HUES64 (cell line): Measurements from ENCODE around the gene IHH.

ENCODE experiments used
- H3K27ac ChIP-seq: 2 replicates; pipeline ENCODE4 v1.7.0; 2013; ENCODE audit warnings: low read depth, low read length, inconsistent platforms
- H3K27me3 ChIP-seq: 2 replicates; pipeline ENCODE4 v1.6.1; 2013; ENCODE audit warnings: mild to moderate bottlenecking, low read length; ENCODE audit not compliant: insufficient read depth
- H3K36me3 ChIP-seq: 2 replicates; pipeline ENCODE4 v1.6.1; 2013; ENCODE audit warnings: mild to moderate bottlenecking, low read length; ENCODE audit not compliant: insufficient read depth
- H3K4me1 ChIP-seq: 2 replicates; pipeline ENCODE4 v1.6.1; 2013; ENCODE audit warnings: mild to moderate bottlenecking, low read length, moderate library complexity; ENCODE audit not compliant: insufficient read depth
- H3K4me3 ChIP-seq: 2 replicates; pipeline ENCODE4 v1.5.1; 2013; ENCODE audit warnings: mild to moderate bottlenecking, low read length, moderate library complexity
- H3K9ac ChIP-seq: 2 replicates; pipeline ENCODE4 v1.6.1; 2013; ENCODE audit warnings: mild to moderate bottlenecking, low read depth, low read length
- H3K9me3 ChIP-seq: 2 replicates; pipeline ENCODE4 v1.6.1; 2013; ENCODE audit warnings: low read depth, low read length; ENCODE audit not compliant: insufficient read depth
- WGBS: fragments of 150-250, 120-280 bp; methylation state at CpG from one replicate; pipeline ENCODE4 v1.1.7; 2013; ENCODE audit warnings: missing lambda C conversion rate; 5-methylcytosine and 5-hydroxymethylcytosine counted together

IHH gene

GRCh38 chr2:219025637-219026585 is 34.8 kb downstream of the IHH start:
- no peak overlapping the region for H3K27ac ChIP-seq
- no peak overlapping the region for H3K9ac ChIP-seq
- 91% methylated on average over 17 of the region's 18 CpGs for WGBS
- H3K4me3 ChIP-seq = no peak overlapping the region
- 0 out of 2 replicates have a peak, but pooled peaks cover 3% of the 10 kb centered on the region for H3K27me3 ChIP-seq
- no peaks in the 10 kb centered on the region for H3K36me3 ChIP-seq
- no peaks in the 10 kb centered on the region for H3K4me1 ChIP-seq
- no peaks in the 10 kb centered on the region for H3K9me3 ChIP-seq

DNA sequence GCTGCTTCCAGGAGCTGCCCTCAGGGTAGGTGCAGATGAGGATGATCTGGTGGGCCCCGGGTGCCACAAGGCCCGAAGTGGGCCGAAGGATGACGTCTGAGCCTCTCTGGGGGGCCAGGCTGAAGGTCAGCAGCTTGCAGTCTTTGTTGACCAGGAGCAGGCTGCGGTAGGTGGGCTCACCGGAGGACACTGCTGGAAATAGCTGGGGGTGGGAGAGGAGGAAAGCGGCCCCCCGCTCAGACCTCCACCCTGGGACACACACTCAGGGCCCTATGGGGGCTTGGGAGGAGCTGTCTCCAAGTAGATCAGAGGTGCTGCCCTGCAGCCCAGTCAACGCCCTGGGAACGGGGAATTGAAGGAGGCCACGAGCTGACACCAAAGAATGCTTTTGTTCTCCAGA is 36.7 kb downstream of the IHH start:
- Histone ChIP-seq H3K27me3 (0 out of 2 replicates have a peak, but pooled peaks cover 6% of the 10 kb centered on the region), H3K9me3 (no peaks in the 10 kb centered on the region), H3K4me3 (no peak overlapping the region), H3K27ac (no peak overlapping the region), H3K36me3 (no peaks in the 10 kb centered on the region), H3K9ac (no peak overlapping the region), H3K4me1 (no peaks in the 10 kb centered on the region)
- WGBS = 82% methylated on average over 11 of the region's 11 CpGs

DNA sequence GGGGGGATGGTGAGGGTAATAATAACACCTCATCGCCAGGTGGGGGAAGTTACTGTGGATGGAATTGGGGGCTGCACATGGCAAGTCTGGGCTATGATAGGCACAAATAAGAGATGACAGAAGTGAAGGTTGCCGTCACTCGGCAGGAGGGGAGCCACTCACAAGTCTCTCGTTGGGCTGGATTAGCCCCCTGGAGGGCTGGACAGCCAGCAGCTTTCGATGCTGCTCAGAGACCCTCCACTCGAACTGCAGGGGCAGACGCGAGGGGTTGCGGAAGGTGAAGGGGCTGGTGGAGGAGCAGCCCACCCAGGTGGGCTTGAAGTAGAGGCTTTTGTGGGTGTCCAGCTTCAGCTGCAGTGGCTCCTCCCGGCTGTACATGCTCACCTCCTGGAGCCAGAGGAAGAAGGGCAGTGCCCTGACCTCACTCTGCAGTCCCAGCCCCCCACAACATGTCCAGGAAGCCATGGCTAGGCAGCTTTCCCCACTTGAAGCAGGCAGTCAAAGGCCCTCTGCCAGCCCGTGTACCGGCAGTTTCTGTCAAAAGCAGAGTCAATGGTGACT is 37.6 kb downstream of the IHH start:
- H3K9ac ChIP-seq = no peak overlapping the region
- H3K9me3 ChIP-seq = no peaks in the 10 kb centered on the region
- H3K36me3 ChIP-seq = no peaks in the 10 kb centered on the region
- 0 out of 2 replicates have a peak, but pooled peaks cover 6% of the 10 kb centered on the region for H3K27me3 ChIP-seq
- no peak overlapping the region for H3K27ac ChIP-seq
- H3K4me1 ChIP-seq = no peaks in the 10 kb centered on the region
- H3K4me3 ChIP-seq = no peak overlapping the region
- WGBS = 85% methylated on average over 12 of the region's 12 CpGs

DNA sequence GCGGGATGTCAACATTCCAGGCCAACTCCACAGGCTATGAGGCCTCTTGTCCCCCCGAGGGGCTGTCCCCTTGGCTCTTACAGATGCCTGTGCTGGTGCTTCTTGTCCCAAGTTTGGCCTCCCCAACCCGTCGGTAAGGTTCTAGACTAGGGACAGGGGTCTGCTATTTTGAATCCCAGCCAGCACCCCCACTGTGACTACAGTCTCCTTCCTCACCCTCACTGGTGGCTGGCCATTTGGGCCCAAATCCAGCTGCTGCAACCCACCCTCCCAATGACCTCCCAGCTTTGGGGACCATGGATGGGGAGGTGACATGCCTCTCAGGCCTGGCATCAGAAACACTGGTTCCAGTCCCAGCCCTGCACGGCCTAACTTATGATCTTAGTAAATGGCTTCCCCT is 38.1 kb downstream of the IHH start:
- H3K4me3 ChIP-seq = no peak overlapping the region
- H3K27me3 ChIP-seq = 0 out of 2 replicates have a peak, but pooled peaks cover 6% of the 10 kb centered on the region
- H3K4me1 ChIP-seq = no peaks in the 10 kb centered on the region
- H3K9ac ChIP-seq = no peak overlapping the region
- WGBS = 92% methylated on average over 5 of the region's 5 CpGs
- H3K9me3 ChIP-seq = no peaks in the 10 kb centered on the region
- no peaks in the 10 kb centered on the region for H3K36me3 ChIP-seq
- H3K27ac ChIP-seq = no peak overlapping the region

DNA sequence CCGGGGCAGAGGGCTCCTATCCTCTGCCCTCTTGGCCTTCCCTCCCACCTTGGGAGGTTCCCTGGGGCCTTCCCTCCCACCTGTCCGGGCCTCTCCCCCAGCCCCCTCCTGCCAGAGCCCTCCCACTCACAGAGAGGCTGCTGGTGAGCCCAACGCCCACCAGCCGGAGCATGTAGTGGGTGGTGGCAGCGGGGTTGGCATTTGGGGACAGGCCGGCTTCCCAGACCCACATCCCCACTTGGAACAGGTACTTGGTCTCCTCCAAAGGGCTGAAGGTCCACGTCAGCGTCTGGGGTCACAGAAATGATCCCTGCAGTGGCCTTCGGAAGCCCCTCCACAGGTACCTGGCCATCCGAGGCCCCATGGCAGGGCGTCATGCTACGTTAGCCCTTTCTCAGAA is 38.7 kb downstream of the IHH start:
- Histone ChIP-seq H3K4me3 (no peak overlapping the region), H3K9ac (no peak overlapping the region), H3K36me3 (no peaks in the 10 kb centered on the region), H3K9me3 (no peaks in the 10 kb centered on the region), H3K27me3 (0 out of 2 replicates have a peak, but pooled peaks cover 5% of the 10 kb centered on the region), H3K27ac (no peak overlapping the region), H3K4me1 (no peaks in the 10 kb centered on the region)
- 89% methylated on average over 12 of the region's 12 CpGs for WGBS

DNA sequence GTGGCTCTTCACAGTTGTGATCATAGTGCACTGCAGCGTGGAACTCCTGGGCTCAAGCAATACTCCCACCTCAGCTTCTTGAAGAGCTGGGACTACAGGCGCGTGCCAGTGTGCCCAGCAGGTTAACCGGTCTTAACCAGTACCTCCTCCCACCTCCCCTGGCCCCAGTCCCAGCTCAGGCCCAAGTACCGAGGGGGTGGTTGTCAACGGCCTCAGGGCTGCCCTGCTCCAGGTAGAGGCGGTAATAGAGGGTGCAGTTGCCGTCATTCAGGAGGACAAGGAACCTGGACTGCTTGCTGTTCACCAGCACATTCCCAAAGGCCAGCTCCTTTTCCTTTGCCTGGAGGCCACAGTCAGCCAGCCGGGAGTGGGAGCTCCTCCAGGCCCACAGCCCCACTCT is 39.1 kb downstream of the IHH start:
- 0 out of 2 replicates have a peak, but pooled peaks cover 3% of the 10 kb centered on the region for H3K27me3 ChIP-seq
- 89% methylated on average over 9 of the region's 9 CpGs for WGBS
- no peak overlapping the region for H3K27ac ChIP-seq

DNA sequence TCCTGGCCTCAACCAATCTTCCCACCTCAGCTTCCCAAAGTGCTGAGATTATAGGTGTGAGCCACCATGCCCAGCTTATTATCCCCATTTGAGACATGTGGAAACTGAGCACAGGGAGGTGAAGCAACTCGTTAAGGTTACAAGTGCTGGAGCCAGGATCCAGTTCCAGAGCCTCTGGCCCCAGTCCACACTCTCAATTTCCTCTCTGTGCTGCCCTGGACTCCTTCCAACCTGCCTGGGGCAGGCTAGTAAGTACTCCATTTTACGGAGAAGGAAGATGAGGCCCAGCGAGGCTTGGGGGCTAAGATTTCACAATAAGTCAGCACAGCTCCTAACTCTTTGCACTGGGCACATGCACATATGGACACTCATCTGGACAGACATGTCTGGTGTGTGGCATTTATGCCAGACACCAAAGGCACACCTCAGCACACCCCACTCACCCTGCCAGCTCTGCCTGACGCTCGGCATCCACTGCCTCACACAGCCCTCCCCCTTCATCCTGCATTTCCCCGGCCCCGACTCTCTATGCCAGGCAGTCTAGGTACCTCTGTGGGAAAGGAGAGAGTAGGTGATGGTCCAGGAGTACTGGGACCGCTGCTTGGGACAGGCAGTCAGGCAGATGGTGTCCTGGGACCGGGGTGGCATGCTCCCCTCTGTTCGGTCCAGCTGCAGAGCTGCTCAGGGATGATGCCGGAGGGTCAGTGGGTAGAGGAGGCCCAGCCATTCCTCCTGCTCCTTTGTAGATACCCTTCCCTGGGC is 39.9 kb downstream of the IHH start:
- Histone ChIP-seq H3K27me3 (0 out of 2 replicates have a peak, but pooled peaks cover 3% of the 10 kb centered on the region), H3K27ac (no peak overlapping the region), H3K9me3 (no peaks in the 10 kb centered on the region), H3K9ac (no peak overlapping the region), H3K36me3 (no peaks in the 10 kb centered on the region), H3K4me1 (no peaks in the 10 kb centered on the region), H3K4me3 (no peak overlapping the region)
- 87% methylated on average over 11 of the region's 11 CpGs for WGBS

More for the DNA sequence above, 39.1 kb downstream of the IHH start:
- Histone ChIP-seq H3K36me3 (no peaks in the 10 kb centered on the region), H3K9me3 (no peaks in the 10 kb centered on the region), H3K4me1 (no peaks in the 10 kb centered on the region), H3K4me3 (no peak overlapping the region), H3K9ac (no peak overlapping the region)

- H3K9me3 ChIP-seq = no peaks in the 10 kb centered on the region
- WGBS = 91% methylated on average over 6 of the region's 6 CpGs
- H3K9ac ChIP-seq = no peak overlapping the region
- no peaks in the 10 kb centered on the region for H3K4me1 ChIP-seq
- no peaks in the 10 kb centered on the region for H3K36me3 ChIP-seq
- H3K27ac ChIP-seq = no peak overlapping the region
- H3K27me3 ChIP-seq = peaks cover 15% of the 10 kb centered on the region
- H3K4me3 ChIP-seq = no peak overlapping the region
Observed at GRCh38 chr2:219019436-219019835, 41.3 kb downstream of the IHH start.

GRCh38 chr2:219018726-219019125 is 42.0 kb downstream of the IHH start:
- no peak overlapping the region for H3K4me3 ChIP-seq
- no peak overlapping the region for H3K27ac ChIP-seq
- H3K27me3 ChIP-seq = peaks cover 22% of the 10 kb centered on the region
- H3K4me1 ChIP-seq = no peaks in the 10 kb centered on the region
- no peaks in the 10 kb centered on the region for H3K9me3 ChIP-seq
- 91% methylated on average over 10 of the region's 10 CpGs for WGBS
- H3K36me3 ChIP-seq = no peaks in the 10 kb centered on the region
- no peak overlapping the region for H3K9ac ChIP-seq

DNA sequence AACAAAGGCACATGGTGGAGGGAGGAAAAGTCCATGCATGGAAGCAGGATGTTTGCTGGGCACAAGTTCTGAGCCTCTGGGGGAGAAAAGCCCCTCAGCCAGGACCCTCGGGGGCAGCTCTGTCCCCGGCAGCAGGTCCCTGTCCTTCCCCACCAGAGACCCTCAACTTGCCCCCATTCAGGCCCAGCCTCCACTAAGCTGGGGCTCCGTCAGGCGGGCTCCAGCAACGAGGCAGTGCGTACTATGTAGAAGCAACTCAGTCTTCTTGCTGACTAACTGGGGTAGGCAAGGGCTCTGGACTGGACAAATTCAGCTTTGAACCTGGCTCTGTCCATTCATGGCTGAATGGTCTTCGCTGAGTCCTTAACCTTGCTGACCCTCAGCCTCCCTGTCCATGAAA is 42.4 kb downstream of the IHH start:
- peaks cover 26% of the 10 kb centered on the region for H3K27me3 ChIP-seq
- H3K4me1 ChIP-seq = no peaks in the 10 kb centered on the region
- WGBS = 94% methylated on average over 7 of the region's 7 CpGs
- H3K9me3 ChIP-seq = no peaks in the 10 kb centered on the region
- no peak overlapping the region for H3K4me3 ChIP-seq
- H3K36me3 ChIP-seq = no peaks in the 10 kb centered on the region
- H3K9ac ChIP-seq = no peak overlapping the region
- H3K27ac ChIP-seq = no peak overlapping the region
